CD4-positive, alpha-beta T cell treated with Interleukin-17A for 4 hours (primary cell): ENCODE results near the gene SLC25A38.
"Not testable (repeated sequence)": the region's sequence is repeated elsewhere in the genome, so short reads cannot be mapped to it uniquely, and the experiment has no call there.

ENCODE experiments used
- DNase-seq: peaks from one replicate; pipeline ENCODE4 v3.0.0-alpha.2; 2020; ENCODE audit warnings: mixed read lengths

Gene SLC25A38

GRCh38 chr3:39408493-39409372, 25.6 kb downstream of the SLC25A38 start:
- DNase-seq, result peak; percentile 26

GRCh38 chr3:39409514-39410136, 26.5 kb downstream of the SLC25A38 start:
- no peak for DNase-seq

DNA sequence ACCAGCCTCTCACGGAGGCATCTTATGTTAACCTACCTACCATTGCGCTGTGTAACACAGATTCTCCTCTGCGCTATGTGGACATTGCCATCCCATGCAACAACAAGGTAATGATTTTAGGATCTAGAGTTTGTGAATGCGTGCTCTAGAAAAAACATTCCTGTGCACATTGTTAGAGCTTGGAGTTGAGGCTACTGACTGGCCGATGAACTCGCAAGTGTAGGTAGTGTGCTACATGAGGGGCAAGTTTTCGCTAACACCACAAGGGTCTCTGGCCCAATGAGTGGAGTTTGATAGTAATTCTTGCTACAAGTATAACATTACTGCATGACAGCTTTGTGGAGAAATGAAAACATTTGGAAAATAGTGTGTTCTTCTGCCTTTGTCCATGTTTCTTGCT, 27.7 kb downstream of the SLC25A38 start:
- DNase-seq, result no peak

DNA sequence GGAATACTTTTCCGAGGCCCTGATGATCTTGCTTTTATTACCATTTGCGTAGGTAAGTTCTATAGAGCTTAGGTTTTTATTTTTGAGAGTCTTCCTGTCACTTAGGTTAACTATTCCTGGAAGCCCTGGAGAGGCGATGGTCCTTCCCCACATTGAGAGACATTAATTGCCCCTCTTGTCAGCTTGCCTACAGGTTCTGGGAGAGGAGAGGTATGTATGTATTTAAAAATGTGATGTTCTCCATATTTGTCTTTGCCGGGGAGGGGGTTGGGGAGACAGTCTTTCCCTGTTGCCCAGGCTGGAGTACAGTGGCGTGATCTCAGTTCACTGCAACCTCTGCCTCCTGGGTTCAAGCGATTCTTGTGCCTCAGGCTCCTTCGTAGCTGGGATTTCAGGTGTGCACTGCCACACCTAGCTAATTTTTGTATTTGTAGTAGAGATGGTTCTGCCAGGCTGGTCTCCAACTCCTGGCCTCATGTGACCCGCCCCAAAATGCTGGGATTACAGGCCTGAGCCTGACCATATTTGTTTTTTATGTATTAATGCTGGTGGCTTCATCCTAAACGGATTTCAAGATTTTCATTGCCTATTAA, 29.6 kb downstream of the SLC25A38 start:
- no peak for DNase-seq

DNA sequence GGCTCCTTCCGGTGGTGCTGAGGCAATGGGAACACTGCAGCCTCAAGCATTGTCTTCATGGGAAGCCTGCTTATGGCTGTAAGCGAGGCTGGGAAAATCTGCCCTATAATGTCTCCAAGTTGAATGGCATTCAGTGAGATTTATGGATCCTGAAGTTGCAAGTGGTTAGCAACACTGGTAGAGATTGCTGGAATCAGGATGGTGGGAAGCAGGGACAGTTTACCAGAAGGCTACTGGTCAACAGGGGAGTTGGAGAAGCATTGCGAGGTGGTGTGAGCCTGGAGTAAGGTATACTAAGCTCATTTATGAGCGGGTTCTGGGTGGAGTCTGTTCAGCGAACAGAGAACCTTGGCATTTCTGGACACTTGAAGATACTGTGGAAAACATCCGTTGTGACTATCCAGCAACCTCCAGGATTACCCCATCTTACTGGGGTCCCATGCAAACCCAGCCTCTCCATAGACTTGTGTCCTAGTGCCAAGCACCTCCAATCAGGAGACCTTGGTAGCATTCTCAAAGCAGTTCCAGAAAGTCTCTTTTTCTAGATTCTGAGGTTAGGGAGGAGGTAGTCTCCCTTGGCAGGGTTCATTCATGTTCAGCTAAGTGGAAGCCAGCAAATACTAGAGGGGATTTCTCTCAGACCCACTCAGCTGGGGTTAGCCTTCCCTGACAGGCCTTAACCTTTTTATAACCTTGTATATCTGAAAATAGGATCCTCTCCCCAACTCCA, 30.7 kb downstream of the SLC25A38 start:
- no peak for DNase-seq

GRCh38 chr3:39414421-39414907, 31.3 kb downstream of the SLC25A38 start:
- no peak for DNase-seq

- DNase-seq, result not testable (repeated sequence)
Measured at GRCh38 chr3:39415302-39415701, 32.1 kb downstream of the SLC25A38 start.

GRCh38 chr3:39415983-39416382, 32.8 kb downstream of the SLC25A38 start:
- no peak for DNase-seq

- DNase-seq, result not testable (repeated sequence)
Measured at GRCh38 chr3:39416998-39417397, 33.8 kb downstream of the SLC25A38 start.

DNA sequence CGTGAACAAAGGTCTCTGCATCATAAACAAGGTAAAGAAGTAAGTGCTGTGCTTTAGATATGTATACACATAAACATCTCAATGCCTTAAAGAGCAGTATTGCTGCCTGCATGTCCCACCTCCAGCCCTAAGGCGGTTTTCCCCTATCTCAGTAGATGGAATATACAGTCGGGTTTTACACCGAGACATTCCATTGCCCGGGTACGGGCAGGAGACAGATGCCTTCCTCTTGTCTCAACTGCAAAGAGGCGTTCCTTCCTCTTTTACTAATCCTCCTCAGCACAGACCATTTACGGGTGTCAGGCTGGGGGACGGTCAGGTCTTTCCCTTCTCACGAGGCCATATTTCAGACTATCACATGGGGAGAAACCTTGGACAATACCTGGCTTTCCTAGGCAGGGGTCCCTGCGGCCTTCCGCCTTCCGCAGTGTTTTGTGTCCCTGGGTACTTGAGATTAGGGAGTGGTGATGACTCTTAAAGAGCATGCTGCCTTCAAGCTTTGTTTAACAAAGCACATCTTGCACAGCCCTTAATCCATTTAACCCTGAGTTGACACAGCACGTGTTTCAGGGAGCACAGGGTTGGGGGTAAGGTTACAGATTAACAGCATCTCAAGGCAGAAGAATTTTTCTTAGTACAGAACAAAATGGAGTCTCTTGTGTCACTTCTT, 35.5 kb downstream of the SLC25A38 start:
- DNase-seq, result not testable (repeated sequence)

- no peak for DNase-seq
Measured at GRCh38 chr3:39419742-39420315, 36.7 kb downstream of the SLC25A38 start.

DNA sequence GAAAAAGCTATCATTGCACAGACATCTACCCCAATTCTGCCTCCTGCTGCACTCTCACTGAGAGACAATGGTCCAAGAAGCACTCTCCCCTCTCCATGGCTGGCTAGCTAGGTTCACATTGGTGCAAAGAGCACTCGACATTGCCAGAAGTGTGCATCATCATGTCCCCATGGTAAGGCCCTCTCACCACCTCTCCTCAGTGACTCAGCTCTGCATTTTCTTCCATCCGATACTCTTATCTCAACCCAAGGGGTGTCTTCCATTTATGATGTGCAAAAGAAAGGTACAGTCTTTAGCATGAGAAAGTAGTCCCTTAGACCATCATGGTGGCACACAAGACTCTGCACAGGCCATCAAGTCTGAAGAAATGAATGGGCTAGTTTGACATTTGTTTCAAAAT, 37.4 kb downstream of the SLC25A38 start:
- DNase-seq, result no peak

GRCh38 chr3:39423436-39423970, 40.3 kb downstream of the SLC25A38 start:
- DNase-seq, result no peak

- no peak for DNase-seq
Measured at GRCh38 chr3:39426312-39426711, 43.1 kb downstream of the SLC25A38 start.

GRCh38 chr3:39427506-39427905, 44.3 kb downstream of the SLC25A38 start:
- no peak for DNase-seq

GRCh38 chr3:39428745-39429201, 45.6 kb downstream of the SLC25A38 start:
- no peak for DNase-seq

- no peak for DNase-seq
Measured at GRCh38 chr3:39429466-39429865, 46.3 kb downstream of the SLC25A38 start.

- no peak for DNase-seq
Measured at GRCh38 chr3:39432342-39432741, 49.2 kb downstream of the SLC25A38 start.

DNA sequence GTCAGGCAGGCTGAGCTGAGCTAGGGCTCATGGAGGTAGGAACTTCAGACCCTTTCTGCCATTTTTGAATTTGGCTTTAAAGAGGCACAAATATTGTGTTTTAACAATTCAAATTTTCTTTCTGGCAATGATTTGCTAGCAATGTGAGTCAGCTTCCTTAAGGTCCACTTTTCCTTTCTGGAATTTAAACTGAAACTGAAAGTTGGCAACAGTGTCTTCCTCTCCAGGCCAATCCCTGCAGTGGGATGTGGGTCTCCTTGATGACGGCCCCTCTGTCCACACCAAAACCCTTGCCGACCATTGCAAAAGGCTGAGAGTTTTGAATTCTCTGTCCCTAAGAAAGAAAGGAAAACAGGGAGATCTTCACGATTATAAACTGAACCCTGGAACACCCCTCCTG, 50.5 kb downstream of the SLC25A38 start:
- DNase-seq, result no peak

DNA sequence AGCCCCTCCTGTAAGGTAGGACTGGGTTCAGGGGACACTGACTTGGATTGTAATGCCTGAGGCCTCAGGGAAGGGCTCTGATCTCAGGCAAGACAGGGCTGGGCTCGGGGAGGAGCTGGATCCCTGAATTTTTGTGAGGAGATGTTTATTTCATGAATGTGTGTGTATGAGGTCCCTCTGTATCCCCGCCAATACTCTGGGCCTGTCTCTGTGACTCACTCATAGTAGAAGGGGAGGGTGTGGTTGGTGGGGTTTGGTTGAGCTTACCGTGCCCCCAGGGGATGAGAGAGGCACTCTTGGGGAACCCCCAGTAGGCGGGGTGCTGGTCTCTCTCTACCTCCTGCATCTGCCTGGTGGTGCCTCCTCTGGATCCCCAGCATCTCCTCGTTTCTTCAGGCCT, 51.4 kb downstream of the SLC25A38 start:
- DNase-seq, result no peak

DNA sequence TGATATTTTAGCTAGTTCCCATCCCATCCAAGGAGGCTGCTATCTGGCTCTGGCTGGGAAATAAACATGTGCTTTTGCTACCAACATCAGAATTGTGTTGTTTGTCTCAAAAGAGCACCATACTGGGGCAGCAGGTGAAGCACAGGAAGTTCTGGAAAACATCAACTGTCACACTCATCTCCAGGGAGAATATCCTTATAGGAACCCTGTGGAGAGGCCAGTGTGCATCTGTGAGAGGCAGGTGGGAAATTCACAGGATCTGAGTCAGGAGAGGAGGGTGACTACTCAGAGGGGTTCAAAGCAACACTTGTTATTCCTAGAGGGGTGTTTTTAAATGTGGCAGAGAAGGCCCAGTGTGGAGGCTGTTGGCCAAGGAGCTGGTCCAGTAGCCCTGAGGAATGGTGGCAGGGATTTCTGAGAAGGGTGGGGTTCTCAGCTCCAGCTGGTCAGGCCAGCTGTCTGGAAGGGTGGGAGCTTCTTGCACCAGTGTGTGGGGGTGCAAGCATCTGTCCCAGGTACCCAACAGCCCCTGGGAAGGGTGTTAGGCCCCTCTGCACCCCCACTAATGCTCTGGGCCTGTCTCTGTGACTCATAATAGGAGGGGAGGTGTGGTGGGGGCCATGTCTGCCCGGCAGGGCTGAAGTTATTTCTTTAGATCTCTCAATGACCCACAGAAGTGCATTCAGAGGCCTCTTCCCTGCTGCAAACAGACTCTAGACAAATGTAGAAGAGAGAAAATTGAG, 52.0 kb downstream of the SLC25A38 start:
- DNase-seq, result no peak
